ENCODE measurements around the gene LTV1. TPM values are rescaled to one million over a fixed set of nuclear protein-coding genes. Genes with fewer than 3 reads are reported as not detected.

The LTV1 gene, protein sequence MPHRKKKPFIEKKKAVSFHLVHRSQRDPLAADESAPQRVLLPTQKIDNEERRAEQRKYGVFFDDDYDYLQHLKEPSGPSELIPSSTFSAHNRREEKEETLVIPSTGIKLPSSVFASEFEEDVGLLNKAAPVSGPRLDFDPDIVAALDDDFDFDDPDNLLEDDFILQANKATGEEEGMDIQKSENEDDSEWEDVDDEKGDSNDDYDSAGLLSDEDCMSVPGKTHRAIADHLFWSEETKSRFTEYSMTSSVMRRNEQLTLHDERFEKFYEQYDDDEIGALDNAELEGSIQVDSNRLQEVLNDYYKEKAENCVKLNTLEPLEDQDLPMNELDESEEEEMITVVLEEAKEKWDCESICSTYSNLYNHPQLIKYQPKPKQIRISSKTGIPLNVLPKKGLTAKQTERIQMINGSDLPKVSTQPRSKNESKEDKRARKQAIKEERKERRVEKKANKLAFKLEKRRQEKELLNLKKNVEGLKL
- 11.8 and 19.4 TPM in 2 replicates for total RNA-seq (ENCODE audit: low replicate concordance)

GRCh38 chr6:143842902-143843676 is at the start of gene LTV1:
LTV1 (plus strand) TSS chr6:143843338; CDS start chr6:143843478, 140 bp downstream.

DNA sequence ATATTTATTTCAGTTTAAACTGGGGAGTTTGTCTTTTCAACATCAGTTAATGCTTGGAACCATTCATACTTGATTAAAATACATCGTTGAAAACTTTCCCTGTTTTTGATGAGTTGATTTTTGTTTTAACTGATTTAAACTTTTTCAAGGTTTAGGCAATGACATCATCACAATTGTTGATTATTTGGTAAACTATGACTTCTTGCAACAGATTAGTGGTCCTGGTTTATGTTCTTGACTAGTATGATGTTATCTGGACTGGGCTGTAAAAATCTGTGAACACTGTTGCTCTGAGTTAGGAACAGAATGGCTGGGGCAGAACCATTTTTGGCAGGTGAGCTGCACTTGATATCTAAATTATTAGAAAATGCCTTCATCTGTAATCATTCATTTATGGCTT is 21.1 kb downstream of the LTV1 start, which contains the start of gene ZC2HC1B:
Gene ZC2HC1B (plus strand): TSS at position 241 of the 400 bp plus-strand sequence. CDS start 66 bp downstream, at position 307.

Other genes with a start within 250 kb of the LTV1 start
- 16.0 and 77.6 TPM in 2 replicates for gene PHACTR2, start 165.4 kb upstream of the LTV1 start, total RNA-seq (ENCODE audit: low replicate concordance)
- not detected in 2 replicates for gene ZC2HC1B, start 21.1 kb downstream of the LTV1 start, total RNA-seq (ENCODE audit: low replicate concordance)
- 12.6 and 22.8 TPM in 2 replicates for gene PLAGL1, start 164.9 kb downstream of the LTV1 start, total RNA-seq (ENCODE audit: low replicate concordance)